ENCODE results near the gene HOXC9.

DNA sequence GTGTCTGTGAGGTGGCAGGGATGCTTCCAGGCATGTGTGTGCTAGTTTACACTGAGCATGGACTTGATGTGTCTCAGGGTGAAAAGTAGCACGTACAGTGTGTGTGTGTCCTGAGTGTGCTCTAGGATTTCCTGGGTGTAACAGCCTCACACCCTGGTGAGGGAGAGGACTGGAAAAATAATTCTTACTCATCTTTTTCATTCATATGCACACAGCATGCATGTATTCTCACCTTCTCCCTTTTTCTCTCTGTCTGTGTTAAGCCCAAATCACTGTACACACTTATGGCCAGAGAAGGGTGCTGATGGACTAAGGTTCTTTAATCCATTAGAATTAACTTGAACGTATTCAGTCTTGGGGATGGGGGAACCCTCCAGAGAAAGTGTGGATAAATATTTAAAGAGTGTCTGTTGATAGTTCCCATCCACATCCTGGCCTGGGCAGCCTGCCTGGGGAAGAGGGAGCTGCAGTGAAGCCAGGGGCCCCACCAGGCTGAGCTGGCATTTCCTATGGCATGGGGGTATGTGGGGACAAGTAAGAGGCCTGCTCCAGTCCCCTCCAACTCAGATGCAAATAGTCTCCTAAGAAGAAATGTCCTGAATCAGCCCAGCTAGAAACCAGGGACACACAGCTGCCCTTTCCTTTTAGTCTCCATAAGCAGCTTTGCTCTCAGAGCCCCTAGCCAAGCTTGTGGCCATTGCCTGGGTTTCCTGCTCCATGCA, 7.7 kb downstream of the HOXC9 start:
- TF ChIP-seq POLR2AphosphoS5 (IDR thresholded peaks at IDR 0.05; ENCODE audit: low read depth, low read length) (no peak), TAF1 (IDR thresholded peaks at IDR 0.05; ENCODE audit: borderline replicate concordance, insufficient read depth, low read length) (no peak)

All from PFSK-1 (cell line).